ENCODE results near the gene PPP1R15B. TPM values are rescaled to one million over a fixed set of nuclear protein-coding genes. Genes with fewer than 3 reads are reported as not detected.

The PPP1R15B gene
- total RNA-seq, 3 donors from 2014 or later: 56.7 to 60.2 (median 60.1) TPM

- intact Hi-C loops (cut with DNase I, micrococcal nuclease): no loop called here
- H3K4me3 ChIP-seq: no peak overlapping the region
- peaks cover 12% of the 10 kb centered on the region for H3K4me1 ChIP-seq (ENCODE audit: low read depth)
- H3K36me3 ChIP-seq (ENCODE audit: low read depth): peaks cover 7% of the 10 kb centered on the region
- TF ChIP-seq CTCF (IDR thresholded peaks at IDR 0.05): no peak
- no peak for ATAC-seq
- no peaks in the 10 kb centered on the region for H3K9me3 ChIP-seq
- no peak for DNase-seq
Observed at GRCh38 chr1:204421441-204421840, 9.8 kb upstream of the PPP1R15B start.

GRCh38 chr1:204420039-204421004, 8.7 kb upstream of the PPP1R15B start:
- intact Hi-C loops (cut with DNase I, micrococcal nuclease): no loop called here
- no peak for DNase-seq
- no peak for ATAC-seq
- Histone ChIP-seq H3K4me3 (no peak overlapping the region), H3K9me3 (no peaks in the 10 kb centered on the region), H3K4me1 (ENCODE audit: low read depth) (peaks cover 12% of the 10 kb centered on the region), H3K36me3 (ENCODE audit: low read depth) (peaks cover 5% of the 10 kb centered on the region)
- no peak for TF ChIP-seq CTCF (IDR thresholded peaks at IDR 0.05)

- ATAC-seq (no peak), DNase-seq (no peak)
- intact Hi-C loops (cut with DNase I, micrococcal nuclease): no loop called here
- H3K4me3 ChIP-seq: no peak overlapping the region
- no peaks in the 10 kb centered on the region for H3K36me3 ChIP-seq (ENCODE audit: low read depth)
- no peak for TF ChIP-seq CTCF (IDR thresholded peaks at IDR 0.05)
- peaks cover 12% of the 10 kb centered on the region for H3K4me1 ChIP-seq (ENCODE audit: low read depth)
- no peaks in the 10 kb centered on the region for H3K9me3 ChIP-seq
Observed at GRCh38 chr1:204419064-204419403, 7.4 kb upstream of the PPP1R15B start.

GRCh38 chr1:204418174-204419063, 6.8 kb upstream of the PPP1R15B start:
- no peaks in the 10 kb centered on the region for H3K9me3 ChIP-seq
- no peaks in the 10 kb centered on the region for H3K36me3 ChIP-seq (ENCODE audit: low read depth)
- intact Hi-C loops (cut with DNase I, micrococcal nuclease): no loop called here
- no peak overlapping the region for H3K4me3 ChIP-seq
- H3K4me1 ChIP-seq (ENCODE audit: low read depth): peaks cover 12% of the 10 kb centered on the region
- TF ChIP-seq CTCF (IDR thresholded peaks at IDR 0.05): no peak
- DNase-seq: no peak
- no peak for ATAC-seq

- Histone ChIP-seq H3K36me3 (ENCODE audit: low read depth) (no peaks in the 10 kb centered on the region), H3K4me3 (no peak overlapping the region), H3K4me1 (ENCODE audit: low read depth) (peaks cover 14% of the 10 kb centered on the region), H3K9me3 (no peaks in the 10 kb centered on the region)
- peak in 2 of 3 donors; percentile 61 to 65 for DNase-seq
- peak; percentile 86 for ATAC-seq
- intact Hi-C loops (cut with DNase I, micrococcal nuclease): no loop called here
- TF ChIP-seq CTCF (IDR thresholded peaks at IDR 0.05): no peak
Observed at GRCh38 chr1:204417074-204417997, 5.7 kb upstream of the PPP1R15B start.

Measured in mucosa of descending colon (tissue), 3 donors.